ENCODE data around the gene CAPRIN1. TPM values are rescaled to one million over a fixed set of nuclear protein-coding genes. Genes with fewer than 3 reads are reported as not detected.

Gene CAPRIN1
- total RNA-seq, 1 donor from 2014 or later = 154 TPM

DNA sequence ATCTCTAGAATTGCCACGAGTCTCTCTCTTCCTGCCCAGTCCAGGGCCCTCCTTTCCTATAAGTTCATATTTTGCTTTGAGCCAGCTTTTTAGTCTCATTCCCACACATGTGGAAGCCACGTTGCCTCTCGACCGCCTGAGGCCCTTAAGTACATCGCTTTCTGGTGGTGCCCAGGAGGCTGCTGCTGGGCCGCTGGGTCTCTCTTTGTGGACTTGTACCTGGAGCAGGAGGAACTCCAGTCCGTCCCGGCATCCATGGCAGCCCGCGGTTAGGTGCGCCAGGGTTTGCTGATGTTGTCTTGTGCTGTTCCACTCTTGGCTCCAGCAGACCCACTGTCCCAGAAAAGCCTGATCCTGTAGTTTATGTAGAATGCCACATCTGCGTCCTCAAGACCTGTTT is 94.9 kb downstream of the CAPRIN1 start:
- ATAC-seq = no peak

DNA sequence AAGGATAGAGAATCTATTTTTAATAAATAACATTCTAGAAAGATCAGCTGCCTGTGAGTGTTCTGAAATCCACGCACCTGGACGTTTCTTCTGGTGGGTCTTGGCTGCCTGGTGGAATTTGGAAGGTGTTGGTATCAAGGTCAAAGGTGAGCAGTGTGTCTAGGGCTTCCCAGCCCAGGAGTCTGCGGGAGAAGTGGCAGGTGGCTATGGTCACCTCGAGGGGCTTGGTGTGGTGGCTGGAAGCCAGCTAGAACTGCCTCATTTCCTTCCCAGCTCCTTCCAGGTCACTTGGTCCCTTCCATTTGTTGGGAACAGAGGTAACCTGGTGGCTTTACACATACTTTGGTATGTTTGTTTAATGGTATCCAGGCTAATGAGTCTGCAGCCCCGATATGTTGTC is 95.3 kb downstream of the CAPRIN1 start:
- no peak for ATAC-seq

DNA sequence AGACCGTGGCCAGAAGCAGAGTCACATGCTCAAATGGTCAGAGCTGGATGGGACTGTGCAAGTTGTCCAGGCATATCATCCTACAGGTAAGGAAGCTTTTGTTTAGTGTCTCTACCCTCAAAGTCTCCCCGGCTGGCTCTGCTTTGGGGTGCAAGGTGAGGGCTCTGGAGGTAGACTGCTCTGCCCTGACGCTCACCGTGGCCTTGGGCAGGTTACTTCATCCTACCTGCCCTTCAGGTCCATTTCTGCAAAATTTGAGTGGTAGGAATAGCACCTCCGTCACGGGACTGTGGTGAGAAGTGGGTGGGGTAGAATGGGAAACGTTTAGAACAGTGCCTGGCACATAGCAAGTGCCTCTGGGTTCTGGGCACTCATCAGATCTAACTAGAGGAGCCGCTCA is 96.0 kb downstream of the CAPRIN1 start:
- ATAC-seq = no peak

DNA sequence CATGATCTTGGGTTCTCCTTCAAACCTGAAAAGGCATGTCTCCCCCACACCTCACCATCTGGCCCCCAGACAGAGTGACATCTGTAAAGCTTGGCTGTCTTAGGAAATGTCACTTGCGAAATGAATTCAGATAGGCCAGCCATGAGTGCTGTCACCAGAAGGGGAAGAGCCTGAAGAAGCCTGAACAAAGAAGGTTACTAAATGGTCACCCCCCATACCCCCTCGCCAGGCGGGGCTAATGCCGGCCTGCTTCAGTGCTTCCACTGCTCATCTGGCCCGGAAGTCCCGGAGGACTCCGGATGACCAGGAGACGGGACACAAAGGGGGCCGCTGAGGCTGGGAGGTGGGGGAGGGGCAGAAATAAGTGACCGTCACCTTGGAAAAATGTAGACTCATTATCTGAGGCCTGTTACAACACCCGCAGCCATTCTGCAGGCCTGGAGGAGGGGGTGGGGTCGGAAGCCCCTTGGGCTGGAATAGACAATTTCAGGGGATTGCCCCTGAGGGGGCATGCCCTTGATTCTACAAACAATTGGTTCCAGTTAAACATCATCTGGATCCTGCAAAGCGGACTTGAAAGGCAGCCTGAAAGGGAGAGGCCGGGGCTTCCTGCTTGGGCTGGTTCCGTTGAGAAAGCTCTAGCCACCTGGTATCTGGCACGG is 97.1 kb downstream of the CAPRIN1 start:
- ATAC-seq = no peak

DNA sequence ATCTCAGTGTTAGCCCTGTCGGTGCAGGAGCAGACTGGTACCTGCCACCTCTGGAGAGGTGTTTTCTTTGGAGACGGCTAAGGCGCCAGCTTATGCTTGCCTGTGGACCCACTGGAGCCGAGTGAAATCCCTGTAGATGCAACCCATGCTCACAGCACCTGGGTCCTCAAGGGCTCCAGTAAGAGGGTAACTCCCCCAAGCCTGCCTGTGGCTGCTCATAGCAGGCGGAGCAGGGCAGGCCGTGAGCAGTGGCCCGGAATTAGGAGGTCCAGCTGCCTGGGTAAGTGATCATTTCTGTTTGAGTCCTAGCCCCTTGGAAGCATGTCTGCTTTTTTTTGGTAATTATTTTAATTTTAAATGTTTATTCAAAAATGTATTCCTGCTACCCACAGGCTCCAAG is 97.7 kb downstream of the CAPRIN1 start:
- ATAC-seq = no peak

DNA sequence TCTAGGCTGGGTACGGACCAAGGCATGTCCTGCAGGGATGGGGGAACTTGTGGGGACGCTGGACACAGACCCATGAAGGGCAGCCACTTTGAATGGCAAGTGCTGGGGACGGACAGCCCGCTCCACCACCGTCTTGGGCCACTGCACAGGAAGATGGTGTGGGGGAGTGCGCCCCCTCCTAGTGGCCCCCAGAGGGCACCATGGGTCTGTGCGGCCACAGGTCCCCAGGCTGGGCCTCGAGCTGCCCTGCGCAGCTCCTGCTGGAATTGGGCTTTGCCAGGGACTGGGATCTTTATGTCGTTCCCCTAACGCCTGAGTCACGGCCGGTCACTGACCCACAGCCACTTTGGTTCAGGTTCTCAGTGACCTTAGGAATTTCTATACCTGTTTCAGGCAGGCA is 98.3 kb downstream of the CAPRIN1 start:
- peak; percentile 37 for ATAC-seq

DNA sequence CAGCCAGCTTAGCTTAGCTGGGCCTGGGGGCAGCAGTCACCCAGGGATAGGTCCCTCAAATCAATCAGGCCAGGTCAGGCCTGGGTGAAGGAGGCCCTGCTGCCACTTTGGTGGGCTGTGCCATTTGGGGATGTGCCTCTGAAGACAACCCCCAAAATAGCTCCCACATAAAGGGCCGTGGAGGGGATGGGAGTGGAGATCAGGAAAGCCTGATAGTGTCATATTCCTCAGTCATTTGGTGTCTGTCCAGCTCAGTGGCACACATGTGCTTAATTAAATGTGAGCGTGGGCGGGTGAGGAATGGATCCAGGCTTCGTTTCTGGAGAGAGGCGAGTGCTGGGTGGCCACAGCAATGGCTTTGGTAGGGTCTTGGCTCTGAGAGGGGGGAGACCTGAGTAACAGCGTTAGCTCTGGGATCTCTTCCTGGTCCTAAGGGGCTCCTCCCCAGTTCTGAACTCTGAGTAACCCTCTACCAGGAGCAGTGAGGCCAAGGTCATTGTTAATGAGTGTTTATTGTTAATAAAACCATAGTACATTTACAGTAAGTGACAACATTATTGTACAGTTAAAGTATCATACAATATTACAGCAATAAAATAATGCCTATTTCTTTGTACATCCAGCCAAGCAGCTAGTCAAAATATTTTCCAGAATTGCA is 99.1 kb downstream of the CAPRIN1 start:
- ATAC-seq = no peak

Other genes with a start within 250 kb of the CAPRIN1 start
- gene LMO2, start 159.7 kb upstream of the CAPRIN1 start, total RNA-seq = 11.7 TPM
- gene NAT10, start 53.9 kb downstream of the CAPRIN1 start, total RNA-seq = 41.1 TPM